GM19455 (cell line): ENCODE results near the gene RAD51B.
A peak's percentile ranks its signal among the peaks of the same experiment; 100 is the strongest.
"Not testable (repeated sequence)": the region's sequence is repeated elsewhere in the genome, so short reads cannot be mapped to it uniquely, and the experiment has no call there.

Source experiments
- ATAC-seq: cut with Tn5 transposase; IDR thresholded peaks from one replicate; pipeline ENCODE4 v1.9.1; 2021; ENCODE audit not compliant: unreplicated experiment

The RAD51B gene

GRCh38 chr14:68657300-68658028 lies 837.9 kb downstream of the RAD51B start:
- ATAC-seq: no peak

GRCh38 chr14:68658029-68658509 lies 838.5 kb downstream of the RAD51B start:
- ATAC-seq: no peak

- ATAC-seq: no peak
Measured at GRCh38 chr14:68658943-68659931, 839.7 kb downstream of the RAD51B start.

- ATAC-seq: no peak
Measured at GRCh38 chr14:68660495-68660894, 840.9 kb downstream of the RAD51B start.

GRCh38 chr14:68661226-68662225 lies 841.9 kb downstream of the RAD51B start:
- ATAC-seq: no peak

- ATAC-seq: no peak
Measured at GRCh38 chr14:68662392-68662791, 842.8 kb downstream of the RAD51B start.

- ATAC-seq: not testable (repeated sequence)
Measured at GRCh38 chr14:68662826-68663225, 843.2 kb downstream of the RAD51B start.

GRCh38 chr14:68663385-68664076 lies 844.0 kb downstream of the RAD51B start:
- peak; percentile 83 for ATAC-seq

GRCh38 chr14:68664225-68664681 lies 844.7 kb downstream of the RAD51B start:
- ATAC-seq: no peak

GRCh38 chr14:68665131-68665530 lies 845.6 kb downstream of the RAD51B start:
- no peak for ATAC-seq

GRCh38 chr14:68665792-68666204 lies 846.2 kb downstream of the RAD51B start:
- no peak for ATAC-seq

GRCh38 chr14:68666236-68666635 lies 846.7 kb downstream of the RAD51B start:
- ATAC-seq: no peak

- no peak for ATAC-seq
Measured at GRCh38 chr14:68666899-68667298, 847.3 kb downstream of the RAD51B start.

GRCh38 chr14:68667313-68667791 lies 847.8 kb downstream of the RAD51B start:
- ATAC-seq: no peak

- ATAC-seq: no peak
Measured at GRCh38 chr14:68668028-68668427, 848.4 kb downstream of the RAD51B start.

GRCh38 chr14:68668531-68668930 lies 849.0 kb downstream of the RAD51B start:
- ATAC-seq: no peak

GRCh38 chr14:68669111-68669511 lies 849.5 kb downstream of the RAD51B start:
- no peak for ATAC-seq

- ATAC-seq: no peak
Measured at GRCh38 chr14:68669603-68670358, 850.2 kb downstream of the RAD51B start.

- no peak for ATAC-seq
Measured at GRCh38 chr14:68670359-68670715, 850.8 kb downstream of the RAD51B start.
